Smooth muscle cell (in vitro differentiated cells): ENCODE results near the gene RNU2-1. TPM values are rescaled to one million over a fixed set of nuclear protein-coding genes. Genes with fewer than 3 reads are reported as not detected.

Experiments used
- DNase-seq: peaks from one replicate; lab custom pipeline; 2025; ENCODE audit not compliant: unreplicated experiment; lab: John Stamatoyannopoulos, UW
- H2AFZ ChIP-seq: fragments of 200-600 bp; sonication (generic); 2 replicates; pipeline ENCODE4 v1.6.0; 2016; ENCODE audit warnings: antibody characterized with exemption, low read depth, mild to moderate bottlenecking
- H3F3A ChIP-seq: fragments of 200-600 bp; sonication (generic); 2 replicates; pipeline ENCODE4 v1.6.0; 2017; ENCODE audit warnings: antibody characterized with exemption, low read depth
- H3K27ac ChIP-seq: fragments of 200-600 bp; sonication (generic); 2 replicates; pipeline ENCODE4 v1.5.1; 2016; ENCODE audit warnings: low read depth, mild to moderate bottlenecking
- H3K27me3 ChIP-seq: fragments of 200-600 bp; sonication (generic); 2 replicates; pipeline ENCODE4 v1.6.1; 2016; ENCODE audit warnings: low read depth, mild to moderate bottlenecking
- H3K36me3 ChIP-seq: fragments of 200-600 bp; sonication (generic); 2 replicates; pipeline ENCODE4 v1.5.1; 2016; ENCODE audit warnings: low read depth
- H3K4me1 ChIP-seq: fragments of 200-600 bp; sonication (generic); 2 replicates; pipeline ENCODE4 v1.5.1; 2016; ENCODE audit warnings: low read depth
- H3K4me2 ChIP-seq: fragments of 200-600 bp; sonication (generic); 2 replicates; pipeline ENCODE4 v1.6.0; 2016; ENCODE audit warnings: mild to moderate bottlenecking
- H3K4me3 ChIP-seq: fragments of 200-600 bp; sonication (generic); 2 replicates; pipeline ENCODE4 v1.5.1; 2016; ENCODE audit warnings: mild to moderate bottlenecking
- H3K79me2 ChIP-seq: fragments of 200-600 bp; sonication (generic); 2 replicates; pipeline ENCODE4 v1.6.0; 2016; ENCODE audit warnings: low read depth, mild to moderate bottlenecking
- H3K9ac ChIP-seq: fragments of 200-600 bp; sonication (generic); 2 replicates; pipeline ENCODE4 v1.6.0; 2016; ENCODE audit warnings: low read depth
- H3K9me3 ChIP-seq: fragments of 200-600 bp; sonication (generic); replicated peaks from 2 replicates; pipeline ENCODE4 v1.5.1; 2016; ENCODE audit warnings: low read depth
- H4K20me1 ChIP-seq: fragments of 200-600 bp; sonication (generic); 2 replicates; pipeline ENCODE4 v1.6.0; 2016; ENCODE audit warnings: low read depth
- WGBS: methylation state at CpG from one replicate; pipeline ENCODE4 v1.1.7; 2016; ENCODE audit warnings: low lambda C conversion rate; 5-methylcytosine and 5-hydroxymethylcytosine counted together
- polyA plus RNA-seq: library from polyadenylated mRNA; unstranded; fragments of >200 nt; fragmentation: Nextera tagmentation; extraction: Ambion mirVana; gene quantifications from 2 replicates; pipeline ENCODE4 v1.2.1, GENCODE V29; 2016
- total RNA-seq: library from RNA; depleted of rRNA; stranded (reverse); fragments of >200 nt; gene quantifications from 2 replicates; pipeline ENCODE4 v1.2.3, GENCODE V29; 2014
- TF ChIP-seq, protein P1 (sequence below): fragments of 200-600 bp; sonication (generic); IDR thresholded peaks from 2 replicates; pipeline ENCODE4 v1.5.1; 2017; ENCODE audit warnings: borderline replicate concordance, mild to moderate bottlenecking, antibody characterized with exemption; ENCODE audit not compliant: insufficient read depth, poor library complexity, severe bottlenecking

Gene RNU2-1
- total and polyA plus RNA-seq, 2 experiments from 2014 or later = 13.8 TPM; not detected in 1

- Histone ChIP-seq H3K4me2 (no peak overlapping the region), H2AFZ (no peak overlapping the region), H3K9me3 (no peaks in the 10 kb centered on the region), H3K4me1 (no peaks in the 10 kb centered on the region), H3K79me2 (no peaks in the 10 kb centered on the region), H3K36me3 (no peaks in the 10 kb centered on the region), H3K27me3 (no peaks in the 10 kb centered on the region), H3K4me3 (no peak overlapping the region), H3K9ac (no peak overlapping the region), H3F3A (no peaks in the 10 kb centered on the region), H4K20me1 (no peaks in the 10 kb centered on the region), H3K27ac (no peak overlapping the region)
- 97% methylated on average over 7 of the region's 7 CpGs for WGBS
- DNase-seq = no peak
- TF ChIP-seq, protein P1, sequence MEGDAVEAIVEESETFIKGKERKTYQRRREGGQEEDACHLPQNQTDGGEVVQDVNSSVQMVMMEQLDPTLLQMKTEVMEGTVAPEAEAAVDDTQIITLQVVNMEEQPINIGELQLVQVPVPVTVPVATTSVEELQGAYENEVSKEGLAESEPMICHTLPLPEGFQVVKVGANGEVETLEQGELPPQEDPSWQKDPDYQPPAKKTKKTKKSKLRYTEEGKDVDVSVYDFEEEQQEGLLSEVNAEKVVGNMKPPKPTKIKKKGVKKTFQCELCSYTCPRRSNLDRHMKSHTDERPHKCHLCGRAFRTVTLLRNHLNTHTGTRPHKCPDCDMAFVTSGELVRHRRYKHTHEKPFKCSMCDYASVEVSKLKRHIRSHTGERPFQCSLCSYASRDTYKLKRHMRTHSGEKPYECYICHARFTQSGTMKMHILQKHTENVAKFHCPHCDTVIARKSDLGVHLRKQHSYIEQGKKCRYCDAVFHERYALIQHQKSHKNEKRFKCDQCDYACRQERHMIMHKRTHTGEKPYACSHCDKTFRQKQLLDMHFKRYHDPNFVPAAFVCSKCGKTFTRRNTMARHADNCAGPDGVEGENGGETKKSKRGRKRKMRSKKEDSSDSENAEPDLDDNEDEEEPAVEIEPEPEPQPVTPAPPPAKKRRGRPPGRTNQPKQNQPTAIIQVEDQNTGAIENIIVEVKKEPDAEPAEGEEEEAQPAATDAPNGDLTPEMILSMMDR = no peak
Measured at GRCh38 chr17:43224146-43224705, 9.6 kb downstream of the RNU2-1 start.

DNA sequence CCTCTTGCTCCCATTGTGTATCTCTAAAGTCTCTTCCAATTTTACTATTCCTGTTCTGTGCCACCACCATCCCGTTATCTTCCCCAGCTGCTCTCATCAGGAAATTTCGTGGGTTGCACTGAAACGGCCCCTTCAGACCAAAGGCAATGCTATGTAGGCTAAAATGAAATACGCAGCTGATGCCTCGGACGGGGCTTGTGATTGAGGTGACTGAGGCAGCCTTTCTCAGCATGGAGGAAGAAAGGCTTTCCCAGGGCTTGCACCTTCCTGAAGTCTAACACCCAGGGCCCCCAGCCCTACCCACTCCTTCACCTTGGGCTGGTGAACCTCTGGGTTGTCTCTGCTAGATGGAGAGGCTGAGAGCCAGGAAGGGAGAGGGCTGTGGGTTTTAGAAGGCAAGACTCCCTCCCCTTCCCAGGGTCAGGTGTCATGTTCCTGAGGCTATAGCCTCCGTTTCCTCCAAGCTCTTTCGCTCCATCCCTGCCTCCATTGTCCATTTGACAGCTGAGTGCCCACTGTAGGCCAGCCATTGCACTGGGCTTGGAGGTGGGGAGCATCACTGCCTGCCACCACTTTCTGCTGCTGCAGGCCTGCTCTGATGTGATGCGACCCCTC is 13.2 kb downstream of the RNU2-1 start:
- Histone ChIP-seq H3K27me3 (no peaks in the 10 kb centered on the region), H3K27ac (no peak overlapping the region), H3K4me1 (no peaks in the 10 kb centered on the region), H3K4me3 (no peak overlapping the region), H3F3A (no peaks in the 10 kb centered on the region), H3K79me2 (no peaks in the 10 kb centered on the region), H3K36me3 (no peaks in the 10 kb centered on the region), H3K4me2 (no peak overlapping the region), H2AFZ (no peak overlapping the region), H3K9ac (no peak overlapping the region), H3K9me3 (no peaks in the 10 kb centered on the region), H4K20me1 (no peaks in the 10 kb centered on the region)
- WGBS = 92% methylated on average over 9 of the region's 9 CpGs
- TF ChIP-seq, protein P1 = no peak
- no peak for DNase-seq

GRCh38 chr17:43219746-43220380 is 13.9 kb downstream of the RNU2-1 start:
- H3K79me2 ChIP-seq = no peaks in the 10 kb centered on the region
- H3K4me2 ChIP-seq = no peak overlapping the region
- no peaks in the 10 kb centered on the region for H3K36me3 ChIP-seq
- H2AFZ ChIP-seq = no peak overlapping the region
- H3F3A ChIP-seq = no peaks in the 10 kb centered on the region
- TF ChIP-seq, protein P1 = no peak
- no peak overlapping the region for H3K27ac ChIP-seq
- H3K9ac ChIP-seq = no peak overlapping the region
- no peaks in the 10 kb centered on the region for H3K9me3 ChIP-seq
- no peaks in the 10 kb centered on the region for H3K27me3 ChIP-seq
- H4K20me1 ChIP-seq = no peaks in the 10 kb centered on the region
- no peaks in the 10 kb centered on the region for H3K4me1 ChIP-seq
- WGBS = 93% methylated on average over 8 of the region's 8 CpGs
- H3K4me3 ChIP-seq = no peak overlapping the region
- no peak for DNase-seq
